Right atrium auricular region (tissue), 2 donors: ENCODE measurements around the gene ERBB4. TPM values are rescaled to one million over a fixed set of nuclear protein-coding genes. Genes with fewer than 3 reads are reported as not detected.
"Not testable (repeated sequence)": the region's sequence is repeated elsewhere in the genome, so short reads cannot be mapped to it uniquely, and the experiment has no call there.

ENCODE experiments used
- DNase-seq: peaks from one replicate; pipeline ENCODE4 v3.0.0-alpha.2; 2019; ENCODE audit warnings: low spot score
- H3K27ac ChIP-seq, 2 donors: fragments of 200-600 bp; sonication (generic); 1 replicate in 1 of 2; 2 replicates in 1 of 2; pipeline ENCODE4 v1.5.1; 2016 to 2019
- H3K27me3 ChIP-seq, 2 donors: fragments of 200-600 bp; sonication (generic); one replicate each; pipeline versions ENCODE4 v1.5.1 to v1.6.0; 2017 to 2019
- H3K36me3 ChIP-seq: fragments of 200-600 bp; sonication (generic); one replicate; pipeline ENCODE4 v1.5.1; 2016
- H3K4me1 ChIP-seq, 2 donors: fragments of 200-600 bp; sonication (generic); one replicate each; pipeline versions ENCODE4 v1.5.1 to v1.6.0; 2017 to 2019
- H3K4me3 ChIP-seq, 2 donors: fragments of 200-600 bp; sonication (generic); 1 replicate in 1 of 2; 2 replicates in 1 of 2; pipeline ENCODE4 v1.5.1; 2017 to 2019; ENCODE audit warnings: mild to moderate bottlenecking in 1 of 2, moderate library complexity in 1 of 2
- H3K9me3 ChIP-seq, 2 donors: fragments of 200-600 bp; sonication (generic); one replicate each; pipeline ENCODE4 v1.5.1; 2019
- total RNA-seq, 2 donors: library from RNA; depleted of rRNA; stranded (reverse); fragments of >200 nt; gene quantifications; one replicate each; pipeline ENCODE4 v1.1.0, GENCODE V29; 2016
- TF ChIP-seq, protein P1 (sequence below), 2 donors: fragments of 200-600 bp; sonication (generic); IDR thresholded peaks; one replicate each; pipeline ENCODE4 v1.5.1; 2019; ENCODE audit warnings: antibody characterized with exemption in 2 of 2

The ERBB4 gene
- total RNA-seq, 2 donors from 2014 or later: 12.4 to 22.4 TPM

DNA sequence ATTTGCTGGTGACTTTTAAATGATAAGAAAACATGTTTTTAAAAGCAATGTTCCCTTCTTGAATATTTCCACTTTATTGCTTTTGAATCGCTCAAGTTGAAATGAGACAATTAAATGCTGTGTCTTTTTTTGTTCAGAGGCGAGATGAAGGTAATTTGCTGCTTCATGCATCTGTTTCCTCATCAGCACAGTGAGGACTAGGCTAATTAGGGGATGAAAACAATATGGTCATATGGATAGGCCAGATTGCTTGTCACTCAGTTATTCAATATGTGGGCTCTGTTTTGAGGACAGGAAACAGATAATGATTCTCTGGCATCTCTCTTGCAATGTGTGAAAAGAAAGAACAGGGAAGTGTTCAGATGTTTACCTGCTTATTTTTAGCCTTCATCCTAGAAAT is 61.0 kb downstream of the ERBB4 start:
- Histone ChIP-seq H3K27ac (no peak overlapping the region), H3K4me3 (no peak overlapping the region), H3K27me3 (no peaks in the 10 kb centered on the region), H3K36me3 (no peaks in the 10 kb centered on the region), H3K9me3 (no peaks in the 10 kb centered on the region), H3K4me1 (no peaks in the 10 kb centered on the region)
- TF ChIP-seq, protein P1, sequence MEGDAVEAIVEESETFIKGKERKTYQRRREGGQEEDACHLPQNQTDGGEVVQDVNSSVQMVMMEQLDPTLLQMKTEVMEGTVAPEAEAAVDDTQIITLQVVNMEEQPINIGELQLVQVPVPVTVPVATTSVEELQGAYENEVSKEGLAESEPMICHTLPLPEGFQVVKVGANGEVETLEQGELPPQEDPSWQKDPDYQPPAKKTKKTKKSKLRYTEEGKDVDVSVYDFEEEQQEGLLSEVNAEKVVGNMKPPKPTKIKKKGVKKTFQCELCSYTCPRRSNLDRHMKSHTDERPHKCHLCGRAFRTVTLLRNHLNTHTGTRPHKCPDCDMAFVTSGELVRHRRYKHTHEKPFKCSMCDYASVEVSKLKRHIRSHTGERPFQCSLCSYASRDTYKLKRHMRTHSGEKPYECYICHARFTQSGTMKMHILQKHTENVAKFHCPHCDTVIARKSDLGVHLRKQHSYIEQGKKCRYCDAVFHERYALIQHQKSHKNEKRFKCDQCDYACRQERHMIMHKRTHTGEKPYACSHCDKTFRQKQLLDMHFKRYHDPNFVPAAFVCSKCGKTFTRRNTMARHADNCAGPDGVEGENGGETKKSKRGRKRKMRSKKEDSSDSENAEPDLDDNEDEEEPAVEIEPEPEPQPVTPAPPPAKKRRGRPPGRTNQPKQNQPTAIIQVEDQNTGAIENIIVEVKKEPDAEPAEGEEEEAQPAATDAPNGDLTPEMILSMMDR (IDR thresholded peaks at IDR 0.05): no peak
- DNase-seq: no peak

DNA sequence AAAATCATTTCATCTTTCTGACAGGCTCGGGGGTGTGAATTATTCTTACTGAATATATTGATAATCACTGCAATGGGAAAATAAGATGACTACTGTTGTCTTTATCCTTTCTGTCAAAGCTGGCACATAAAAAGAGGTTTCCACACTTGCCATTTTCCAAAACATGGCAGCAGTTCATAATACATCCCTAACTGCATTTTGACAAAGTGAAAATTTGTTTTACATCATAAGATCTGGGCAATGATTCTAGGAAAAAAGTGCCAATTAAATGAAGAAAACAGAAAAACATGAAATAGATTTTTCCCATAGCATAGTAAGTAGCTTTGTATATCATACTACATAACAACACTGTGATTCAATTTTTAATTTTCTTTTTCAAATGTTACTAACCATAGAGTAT is 65.4 kb downstream of the ERBB4 start:
- H3K9me3 ChIP-seq: no peaks in the 10 kb centered on the region
- DNase-seq: no peak
- no peak overlapping the region for H3K4me3 ChIP-seq
- no peak overlapping the region for H3K27ac ChIP-seq
- H3K4me1 ChIP-seq: no peaks in the 10 kb centered on the region
- H3K36me3 ChIP-seq: no peaks in the 10 kb centered on the region
- no peaks in the 10 kb centered on the region for H3K27me3 ChIP-seq
- TF ChIP-seq, protein P1 (IDR thresholded peaks at IDR 0.05): no peak

DNA sequence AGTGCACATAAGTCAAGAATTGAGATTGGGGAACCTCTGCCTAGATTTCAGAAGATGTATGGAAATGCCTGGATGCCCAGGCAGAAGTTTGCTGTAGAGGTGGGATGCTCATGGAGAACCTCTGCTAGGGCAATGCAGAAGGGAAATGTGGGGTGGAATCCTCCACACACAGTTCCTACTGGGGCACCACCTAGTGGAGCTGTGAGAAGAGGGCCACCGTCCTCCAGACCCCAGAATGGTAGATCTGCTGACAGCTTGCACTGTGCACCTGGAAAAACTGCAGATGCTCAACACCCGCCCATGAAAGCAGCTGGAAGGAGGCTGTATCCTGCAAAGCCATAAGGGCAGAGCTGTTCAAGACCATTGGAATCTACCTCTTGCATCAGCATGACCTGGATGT is 71.1 kb downstream of the ERBB4 start:
- not testable (repeated sequence) for DNase-seq, H3K9me3 ChIP-seq, H3K4me1 ChIP-seq, H3K4me3 ChIP-seq, H3K36me3 ChIP-seq, H3K27ac ChIP-seq, H3K27me3 ChIP-seq

DNA sequence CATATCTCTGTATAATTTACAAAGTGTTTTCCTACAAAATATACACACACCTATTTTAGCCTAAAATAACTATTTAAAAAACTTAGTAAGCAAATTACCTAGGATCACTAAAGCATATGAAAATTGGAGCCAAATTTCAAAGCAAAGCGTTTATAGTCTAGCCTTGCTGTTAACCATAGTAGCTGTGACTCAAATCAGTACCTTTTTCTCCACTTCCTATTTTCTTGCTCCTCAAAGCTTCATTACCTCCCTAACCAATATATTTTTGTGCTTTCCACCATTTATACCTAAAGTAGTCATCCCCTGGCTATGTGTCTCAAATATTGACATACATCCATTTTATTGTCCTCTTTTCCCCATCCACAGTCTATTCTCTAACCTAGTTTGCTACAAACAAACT is 73.1 kb downstream of the ERBB4 start:
- Histone ChIP-seq H3K27ac (no peak overlapping the region), H3K4me1 (no peaks in the 10 kb centered on the region), H3K4me3 (no peak overlapping the region), H3K36me3 (no peaks in the 10 kb centered on the region), H3K9me3 (no peaks in the 10 kb centered on the region), H3K27me3 (no peaks in the 10 kb centered on the region)
- DNase-seq: no peak
- TF ChIP-seq, protein P1 (IDR thresholded peaks at IDR 0.05): no peak

DNA sequence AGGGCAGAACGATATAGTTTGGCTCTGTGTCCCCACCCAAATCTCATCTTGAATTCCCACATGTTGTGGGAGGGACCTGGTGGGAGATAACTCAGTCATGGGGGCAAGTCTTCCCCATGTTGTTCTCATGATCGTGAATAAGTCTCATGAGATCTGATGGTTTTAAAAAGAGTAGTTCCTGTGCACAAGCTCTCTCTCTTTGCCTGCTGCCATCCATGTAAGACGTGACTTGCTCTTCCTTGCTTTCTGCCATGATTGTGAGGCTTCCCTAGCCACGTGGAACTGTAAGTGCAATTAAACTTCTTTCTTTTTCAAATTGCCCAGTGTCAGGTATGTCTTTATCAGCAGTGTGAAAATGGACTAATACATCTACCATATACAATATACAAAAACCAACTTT is 76.9 kb downstream of the ERBB4 start:
- H3K27ac ChIP-seq, H3K4me3 ChIP-seq, H3K36me3 ChIP-seq, H3K27me3 ChIP-seq, H3K4me1 ChIP-seq, H3K9me3 ChIP-seq, DNase-seq: not testable (repeated sequence)

DNA sequence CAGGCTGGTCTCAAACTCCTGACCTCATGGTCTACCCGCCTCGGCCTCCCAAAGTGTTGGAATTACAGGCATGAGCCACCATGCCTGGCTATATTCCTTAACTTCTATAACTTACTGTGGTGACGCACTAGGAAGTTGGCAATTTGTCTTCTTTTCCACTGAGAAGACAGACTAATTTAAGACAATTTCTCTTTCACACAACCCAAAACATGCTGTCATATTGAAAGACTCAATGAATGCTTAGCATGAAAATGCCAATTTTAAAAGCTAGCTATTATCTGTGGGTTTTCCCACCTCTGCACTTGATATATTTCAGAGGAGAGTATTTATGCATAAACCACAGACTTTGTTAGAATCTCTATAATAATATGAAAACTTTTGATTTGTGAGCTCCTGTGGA is 84.5 kb downstream of the ERBB4 start:
- DNase-seq: no peak
- Histone ChIP-seq H3K36me3 (no peaks in the 10 kb centered on the region), H3K4me1 (no peaks in the 10 kb centered on the region), H3K4me3 (no peak overlapping the region), H3K9me3 (no peaks in the 10 kb centered on the region), H3K27ac (no peak overlapping the region), H3K27me3 (no peaks in the 10 kb centered on the region)
- TF ChIP-seq, protein P1 (IDR thresholded peaks at IDR 0.05): no peak

DNA sequence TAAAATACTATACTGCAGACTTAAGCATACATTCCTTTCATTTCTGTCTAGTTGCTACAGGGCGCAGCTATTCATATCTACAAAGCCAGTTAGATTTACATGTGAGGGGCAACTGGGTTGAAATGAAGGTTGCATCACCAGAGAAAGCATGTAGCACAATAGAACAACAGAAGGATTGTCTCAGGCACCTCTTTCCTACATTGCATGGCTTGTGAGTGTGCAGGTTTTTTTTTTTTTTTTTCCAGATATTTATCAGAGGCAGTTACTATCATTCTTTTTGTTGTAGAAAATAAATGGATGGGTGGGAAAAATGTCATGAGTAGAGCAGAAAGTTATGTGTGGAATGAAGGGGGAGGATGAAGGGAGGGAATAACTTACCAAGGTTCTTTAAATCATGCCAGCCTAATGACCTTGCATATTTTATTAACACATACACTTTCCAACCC is 86.8 kb downstream of the ERBB4 start:
- H3K27ac ChIP-seq: peak overlapping the region in 1 of 2 donors; percentile 26
- no peak overlapping the region for H3K4me3 ChIP-seq
- no peaks in the 10 kb centered on the region for H3K4me1 ChIP-seq
- no peaks in the 10 kb centered on the region for H3K36me3 ChIP-seq
- no peaks in the 10 kb centered on the region for H3K27me3 ChIP-seq
- TF ChIP-seq, protein P1 (IDR thresholded peaks at IDR 0.05): no peak
- no peaks in the 10 kb centered on the region for H3K9me3 ChIP-seq
- DNase-seq: no peak
